Ramos (cell line): ENCODE measurements around the gene EP400.

Experiments
- in situ Hi-C: fragments of 300-500 bp; cut with MboI; formaldehyde crosslinking; loops from one replicate; pipeline ENCODE4 v1.14.3; 2022; ENCODE audit warnings: low sequenced_read_pairs; ENCODE audit not compliant: unreplicated experiment

Gene EP400, protein sequence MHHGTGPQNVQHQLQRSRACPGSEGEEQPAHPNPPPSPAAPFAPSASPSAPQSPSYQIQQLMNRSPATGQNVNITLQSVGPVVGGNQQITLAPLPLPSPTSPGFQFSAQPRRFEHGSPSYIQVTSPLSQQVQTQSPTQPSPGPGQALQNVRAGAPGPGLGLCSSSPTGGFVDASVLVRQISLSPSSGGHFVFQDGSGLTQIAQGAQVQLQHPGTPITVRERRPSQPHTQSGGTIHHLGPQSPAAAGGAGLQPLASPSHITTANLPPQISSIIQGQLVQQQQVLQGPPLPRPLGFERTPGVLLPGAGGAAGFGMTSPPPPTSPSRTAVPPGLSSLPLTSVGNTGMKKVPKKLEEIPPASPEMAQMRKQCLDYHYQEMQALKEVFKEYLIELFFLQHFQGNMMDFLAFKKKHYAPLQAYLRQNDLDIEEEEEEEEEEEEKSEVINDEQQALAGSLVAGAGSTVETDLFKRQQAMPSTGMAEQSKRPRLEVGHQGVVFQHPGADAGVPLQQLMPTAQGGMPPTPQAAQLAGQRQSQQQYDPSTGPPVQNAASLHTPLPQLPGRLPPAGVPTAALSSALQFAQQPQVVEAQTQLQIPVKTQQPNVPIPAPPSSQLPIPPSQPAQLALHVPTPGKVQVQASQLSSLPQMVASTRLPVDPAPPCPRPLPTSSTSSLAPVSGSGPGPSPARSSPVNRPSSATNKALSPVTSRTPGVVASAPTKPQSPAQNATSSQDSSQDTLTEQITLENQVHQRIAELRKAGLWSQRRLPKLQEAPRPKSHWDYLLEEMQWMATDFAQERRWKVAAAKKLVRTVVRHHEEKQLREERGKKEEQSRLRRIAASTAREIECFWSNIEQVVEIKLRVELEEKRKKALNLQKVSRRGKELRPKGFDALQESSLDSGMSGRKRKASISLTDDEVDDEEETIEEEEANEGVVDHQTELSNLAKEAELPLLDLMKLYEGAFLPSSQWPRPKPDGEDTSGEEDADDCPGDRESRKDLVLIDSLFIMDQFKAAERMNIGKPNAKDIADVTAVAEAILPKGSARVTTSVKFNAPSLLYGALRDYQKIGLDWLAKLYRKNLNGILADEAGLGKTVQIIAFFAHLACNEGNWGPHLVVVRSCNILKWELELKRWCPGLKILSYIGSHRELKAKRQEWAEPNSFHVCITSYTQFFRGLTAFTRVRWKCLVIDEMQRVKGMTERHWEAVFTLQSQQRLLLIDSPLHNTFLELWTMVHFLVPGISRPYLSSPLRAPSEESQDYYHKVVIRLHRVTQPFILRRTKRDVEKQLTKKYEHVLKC (N-terminal part only)

GRCh38 chr12:131949431-131950181, at the start of gene EP400:
Gene EP400, plus strand, starts transcription at chr12:131949942. Its CDS starts 10,678 bp downstream, at chr12:131960620.
- in situ Hi-C loops: no loop called here

DNA sequence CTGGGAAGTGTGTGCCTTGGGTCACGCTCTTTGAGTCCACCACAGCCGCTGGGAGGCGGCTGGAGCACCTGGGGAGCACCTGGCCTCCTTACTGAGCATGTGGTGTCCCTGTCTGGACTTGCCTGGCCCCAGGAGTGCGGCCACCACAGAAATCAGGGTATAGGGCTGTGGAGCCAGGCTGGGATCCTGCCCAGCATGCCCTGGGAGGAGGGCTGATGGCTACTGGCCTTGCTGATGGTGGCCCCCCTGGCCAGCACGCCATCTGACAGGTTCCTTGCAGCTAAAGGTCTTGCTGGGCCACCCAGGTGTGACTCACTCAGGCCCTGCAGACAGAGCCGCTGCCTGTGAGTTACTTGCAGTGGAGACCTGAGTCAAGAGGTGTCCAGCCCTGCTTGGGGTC, 49.3 kb upstream of the EP400 start:
- in situ Hi-C loops: no loop called here

GRCh38 chr12:131901431-131902331, 48.1 kb upstream of the EP400 start:
- in situ Hi-C loops: no loop called here

DNA sequence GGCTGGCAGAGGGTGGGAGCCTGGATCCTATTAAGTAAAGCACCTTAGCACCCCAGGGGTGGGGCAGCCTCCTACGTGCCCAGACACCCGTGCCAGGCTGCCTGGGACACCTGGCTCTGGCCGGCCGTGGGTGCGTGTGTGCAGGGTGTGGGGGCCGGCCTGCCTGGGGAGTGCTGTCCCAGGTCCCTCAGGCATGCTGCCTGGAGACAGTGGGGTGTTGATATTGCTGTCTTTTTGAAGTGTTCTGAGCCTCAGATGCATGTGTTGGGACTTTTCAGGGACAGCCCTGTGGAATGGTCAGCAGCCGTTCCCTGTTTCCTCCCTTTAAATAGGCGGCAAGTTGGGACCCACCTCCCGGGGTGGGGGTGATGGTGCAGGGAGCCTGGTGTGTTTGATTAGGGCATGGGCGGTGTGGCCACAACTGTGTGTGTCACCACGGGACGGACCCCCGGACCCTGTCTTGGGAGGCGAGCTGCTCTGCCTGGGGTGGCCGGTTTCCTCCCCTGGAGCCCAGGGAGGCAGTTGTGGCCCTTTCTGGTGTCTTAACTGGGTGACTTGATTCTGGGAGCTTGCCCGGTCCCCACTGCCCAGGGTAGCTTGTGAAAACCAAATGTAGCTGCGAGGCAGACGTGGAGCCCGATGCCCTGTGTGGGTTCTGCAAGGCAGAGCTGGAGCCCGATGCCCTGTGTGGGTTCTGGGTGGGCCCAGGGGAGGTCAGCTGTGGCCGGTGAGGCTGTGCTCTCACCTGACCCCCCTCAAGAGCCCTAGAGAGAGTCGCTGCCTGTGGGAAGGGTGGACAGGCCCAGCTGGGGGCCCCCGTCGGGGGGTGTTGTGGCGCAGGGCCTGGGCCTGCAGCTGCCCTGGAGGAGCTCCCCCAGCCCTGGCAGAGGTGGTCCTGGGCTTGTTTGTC, 47.2 kb upstream of the EP400 start:
- in situ Hi-C loops: no loop called here

DNA sequence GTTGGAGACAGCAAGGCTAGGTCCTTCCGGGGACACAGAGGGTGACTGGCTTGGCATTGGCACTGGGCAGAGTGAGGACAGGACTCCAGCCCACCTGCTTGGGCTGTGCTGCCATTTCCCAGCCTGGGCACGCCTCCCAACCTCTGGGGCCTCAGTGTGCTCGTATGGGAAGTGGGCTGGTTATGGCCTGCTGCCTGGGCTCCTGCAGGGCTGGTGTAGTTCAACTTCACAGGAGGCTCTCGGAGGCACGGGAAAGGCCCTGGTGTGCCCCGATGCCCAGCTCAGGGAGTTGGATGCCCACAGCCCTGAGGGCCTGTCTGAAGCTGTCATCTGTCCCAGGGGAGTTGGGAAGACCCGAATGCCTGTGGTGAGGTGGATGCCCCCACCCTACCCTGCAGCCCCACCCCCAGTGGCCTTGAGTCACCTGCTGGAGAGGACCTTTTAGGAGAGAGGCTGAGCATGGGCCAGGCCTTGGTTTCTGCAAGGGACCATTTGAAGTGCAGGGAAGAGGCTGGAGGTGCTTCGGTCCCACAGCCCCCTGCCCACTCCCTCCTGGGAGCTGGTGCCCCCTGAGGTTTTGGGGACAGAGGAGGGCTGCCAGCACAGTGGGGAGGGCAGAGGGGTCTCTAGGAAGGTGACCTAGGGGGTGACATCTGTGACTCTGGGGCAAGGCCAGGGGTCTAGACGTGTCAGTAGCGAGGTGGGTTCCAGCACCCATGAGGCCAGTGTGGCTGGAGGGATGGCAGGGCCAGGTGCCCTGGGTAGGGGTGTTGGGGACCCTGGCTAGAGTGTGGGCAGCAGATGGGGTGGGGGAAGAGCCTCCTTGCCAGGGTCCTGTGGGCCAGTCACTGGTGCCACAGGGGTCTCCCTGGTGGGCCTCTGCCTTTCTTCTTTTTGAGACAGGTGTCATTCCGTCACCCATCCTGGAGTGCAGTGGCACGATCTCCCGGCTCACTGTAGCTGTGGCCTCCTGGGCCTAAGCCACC, 46.2 kb upstream of the EP400 start:
- in situ Hi-C loops: no loop called here

GRCh38 chr12:131904346-131904745, 45.4 kb upstream of the EP400 start:
- in situ Hi-C loops: no loop called here

DNA sequence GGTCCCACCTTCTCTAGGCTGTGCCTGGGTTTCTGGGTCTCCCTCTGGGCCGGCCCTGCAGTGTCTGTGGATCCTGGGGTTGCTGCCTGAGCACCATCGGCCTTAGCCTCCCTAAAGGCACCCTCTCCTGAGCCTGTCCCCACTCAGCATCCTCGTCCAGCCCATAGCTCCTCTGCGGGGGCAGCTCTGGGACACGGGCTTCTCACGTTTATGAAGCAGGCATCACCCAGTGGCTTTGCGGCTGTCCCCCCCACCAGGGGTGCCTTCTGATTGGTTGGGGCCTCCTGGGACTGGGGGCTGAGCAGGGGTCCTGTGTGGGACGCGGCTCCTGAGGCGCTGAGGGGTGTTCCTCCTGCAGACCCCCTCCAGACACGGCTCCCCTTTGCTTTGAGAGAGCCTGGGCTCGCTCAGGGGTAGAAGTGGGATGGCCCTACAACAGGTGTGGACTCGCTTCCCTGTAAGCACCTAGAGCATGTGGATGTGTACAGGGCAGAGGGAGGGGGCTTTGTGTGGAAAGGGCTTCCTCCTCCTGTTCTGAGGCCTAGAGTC, 44.6 kb upstream of the EP400 start:
- in situ Hi-C loops: no loop called here

GRCh38 chr12:131905630-131906091, 44.1 kb upstream of the EP400 start:
- in situ Hi-C loops: no loop called here

GRCh38 chr12:131907379-131908091, 42.2 kb upstream of the EP400 start:
- in situ Hi-C loops: no loop called here

DNA sequence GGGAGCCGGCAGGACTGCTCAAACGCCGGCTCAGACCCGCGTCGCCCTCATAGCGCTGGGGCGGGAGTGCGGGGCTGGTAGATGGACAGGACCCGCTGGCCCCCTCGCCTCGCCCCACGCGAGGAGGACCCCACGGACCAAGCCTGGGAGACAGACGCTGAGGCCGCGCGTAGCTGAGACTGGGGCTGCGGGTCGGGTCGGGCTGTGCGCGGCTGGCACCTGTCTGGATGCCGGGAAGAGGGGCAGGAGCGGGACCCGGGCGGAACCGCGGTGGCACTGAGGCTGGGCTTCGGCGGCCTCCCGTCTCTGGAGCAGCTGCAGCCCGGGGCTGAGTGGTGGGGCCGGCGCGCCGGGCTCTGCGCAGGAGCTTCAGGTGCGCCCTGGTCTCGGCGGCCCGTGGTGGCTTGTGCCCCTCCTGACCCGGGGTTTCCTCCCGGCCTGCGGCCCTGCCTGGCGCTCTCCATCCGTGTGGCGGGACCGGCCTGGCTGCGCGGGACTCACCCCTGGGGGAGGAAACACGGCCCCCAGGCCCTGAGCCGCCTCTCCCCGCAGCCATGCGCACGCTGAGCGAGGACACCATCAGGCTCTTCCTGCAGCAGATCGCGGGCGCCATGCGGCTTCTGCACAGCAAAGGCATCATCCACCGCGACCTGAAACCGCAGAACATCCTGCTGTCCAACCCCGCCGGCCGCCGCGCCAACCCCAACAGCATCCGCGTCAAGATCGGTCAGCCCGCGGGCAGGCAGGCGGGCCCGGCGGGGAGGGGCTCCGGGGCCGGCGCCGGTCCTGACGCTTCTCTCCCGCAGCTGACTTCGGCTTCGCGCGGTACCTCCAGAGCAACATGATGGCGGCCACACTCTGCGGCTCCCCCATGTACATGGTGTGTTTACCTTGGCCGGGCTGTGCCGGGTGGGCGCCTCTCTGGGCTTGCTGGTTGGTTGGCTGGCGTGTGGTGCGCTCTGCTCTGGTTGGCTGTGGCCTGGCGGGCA, 41.4 kb upstream of the EP400 start:
- in situ Hi-C loops: no loop called here

GRCh38 chr12:131909081-131909751, 40.5 kb upstream of the EP400 start:
- in situ Hi-C loops: no loop called here

- in situ Hi-C loops: no loop called here
These were observed 40.0 kb upstream of the EP400 start for GRCh38 chr12:131909752-131910219.

- in situ Hi-C loops: no loop called here
These were observed 39.3 kb upstream of the EP400 start for GRCh38 chr12:131910302-131911027.
